SK-N-SH treated with all-trans-retinoic acid at 6 μM for 48 hours (cell line): Measurements from ENCODE around the gene MIS18A.

ENCODE experiments used
- ATAC-seq: fragments of 200-7000 bp; cut with Tn5 transposase; 3 replicates; pipeline ENCODE4 v1.9.1; 2020; ENCODE audit warnings: mild to moderate bottlenecking, moderate library complexity
- ARNTL ChIP-seq: fragments of 450-650 bp; formaldehyde crosslinking; IDR thresholded peaks from 2 replicates; pipeline ENCODE4 v1.5.0; 2020; ENCODE audit warnings: low read depth, mild to moderate bottlenecking, moderate library complexity, borderline replicate concordance
- CREB5 ChIP-seq: fragments of 250-450 bp; sonication (Bioruptor Pico); IDR thresholded peaks from 2 replicates; pipeline ENCODE4 v1.5.1; 2020; ENCODE audit warnings: low read depth, mild to moderate bottlenecking, moderate library complexity
- CSDC2 ChIP-seq: fragments of 250-450 bp; sonication (Bioruptor Pico); IDR thresholded peaks from 2 replicates; pipeline ENCODE4 v1.5.0; 2020; ENCODE audit warnings: mild to moderate bottlenecking, moderate library complexity
- CSRNP3 ChIP-seq: fragments of 250-450 bp; sonication (Bioruptor Pico); IDR thresholded peaks from 2 replicates; pipeline ENCODE4 v1.5.1; 2021; ENCODE audit warnings: mild to moderate bottlenecking, moderate library complexity
- ESRRG ChIP-seq: fragments of 250-450 bp; sonication (Bioruptor Pico); IDR thresholded peaks from 2 replicates; pipeline ENCODE4 v1.6.1; 2021; ENCODE audit warnings: mild to moderate bottlenecking
- GLIS3 ChIP-seq: fragments of 250-450 bp; sonication (Bioruptor Pico); IDR thresholded peaks from 2 replicates; pipeline ENCODE4 v1.5.0; 2020; ENCODE audit warnings: mild to moderate bottlenecking, moderate library complexity
- ISL1 ChIP-seq: fragments of 250-450 bp; sonication (Bioruptor Pico); IDR thresholded peaks from 2 replicates; pipeline ENCODE4 v2.1.2; 2022; ENCODE audit warnings: mild to moderate bottlenecking, moderate library complexity
- OSR1 ChIP-seq: fragments of 250-450 bp; sonication (Bioruptor Pico); IDR thresholded peaks from 2 replicates; pipeline ENCODE4 v1.8.0; 2022; ENCODE audit warnings: moderate library complexity, mild to moderate bottlenecking, inconsistent platforms
- PATZ1 ChIP-seq: fragments of 250-450 bp; sonication (Bioruptor Pico); IDR thresholded peaks from 2 replicates; pipeline ENCODE4 v1.8.0; 2020; ENCODE audit warnings: mild to moderate bottlenecking, moderate library complexity, borderline replicate concordance
- POU6F1 ChIP-seq: fragments of 250-450 bp; sonication (Bioruptor Pico); IDR thresholded peaks from 2 replicates; pipeline ENCODE4 v1.8.0; 2021; ENCODE audit warnings: low read depth, mild to moderate bottlenecking, moderate library complexity, borderline replicate concordance
- PPARA ChIP-seq: fragments of 250-450 bp; sonication (Bioruptor Pico); IDR thresholded peaks from 2 replicates; pipeline ENCODE4 v1.5.0; 2020; ENCODE audit warnings: mild to moderate bottlenecking, borderline replicate concordance
- RARB ChIP-seq: fragments of 250-450 bp; sonication (Bioruptor Pico); IDR thresholded peaks from 2 replicates; pipeline ENCODE4 v1.8.0; 2021; ENCODE audit warnings: mild to moderate bottlenecking, moderate library complexity
- SNAI2 ChIP-seq: fragments of 250-450 bp; sonication (Bioruptor Pico); IDR thresholded peaks from 2 replicates; pipeline ENCODE4 v1.5.0; 2020; ENCODE audit warnings: mild to moderate bottlenecking, moderate library complexity
- TCF4 ChIP-seq: fragments of 250-450 bp; sonication (Bioruptor Pico); IDR thresholded peaks from 2 replicates; pipeline ENCODE4 v1.8.0; 2021; ENCODE audit warnings: mild to moderate bottlenecking, moderate library complexity, borderline replicate concordance
- TOX ChIP-seq: fragments of 250-450 bp; sonication (Bioruptor Pico); IDR thresholded peaks from 2 replicates; pipeline ENCODE4 v1.8.0; 2021; ENCODE audit warnings: mild to moderate bottlenecking, moderate library complexity, borderline replicate concordance
- ZC3H10 ChIP-seq: fragments of 250-450 bp; sonication (Bioruptor Pico); IDR thresholded peaks from 2 replicates; pipeline ENCODE4 v1.5.1; 2021; ENCODE audit warnings: mild to moderate bottlenecking, moderate library complexity
- ZFP3 ChIP-seq: fragments of 250-450 bp; sonication (Bioruptor Pico); IDR thresholded peaks from 2 replicates; pipeline ENCODE4 v1.5.0; 2020; ENCODE audit warnings: mild to moderate bottlenecking, moderate library complexity
- ZFP30 ChIP-seq: fragments of 450-650 bp; formaldehyde crosslinking; IDR thresholded peaks from 2 replicates; pipeline ENCODE4 v1.5.0; 2022; ENCODE audit warnings: mild to moderate bottlenecking, moderate library complexity
- ZNF565 ChIP-seq: fragments of 450-650 bp; formaldehyde crosslinking; conservative IDR thresholded peaks from 2 replicates; pipeline ENCODE4 v1.5.0; 2020; ENCODE audit warnings: low read depth, mild to moderate bottlenecking, moderate library complexity
- ZNF70 ChIP-seq: fragments of 450-650 bp; formaldehyde crosslinking; IDR thresholded peaks from 2 replicates; pipeline ENCODE4 v1.5.0; 2020; ENCODE audit warnings: mild to moderate bottlenecking, moderate library complexity
- ZNF8 ChIP-seq: fragments of 450-650 bp; formaldehyde crosslinking; IDR thresholded peaks from 2 replicates; pipeline ENCODE4 v1.5.0; 2020; ENCODE audit warnings: mild to moderate bottlenecking, moderate library complexity

Gene MIS18A

GRCh38 chr21:32298148-32298559 is 19.3 kb upstream of the MIS18A start:
- ATAC-seq: no peak
- no peak for TF ChIP-seq CREB5 (CRISPR knock-in tag)
- no peak for TF ChIP-seq RARB (CRISPR knock-in tag)
- TF ChIP-seq ZC3H10 (CRISPR knock-in tag): no peak
- TF ChIP-seq PPARA (CRISPR knock-in tag): no peak
- no peak for TF ChIP-seq GLIS3 (CRISPR knock-in tag)
- no peak for TF ChIP-seq TOX
- TF ChIP-seq ZFP3: no peak
- TF ChIP-seq TCF4 (CRISPR knock-in tag): no peak
- TF ChIP-seq ISL1: no peak
- TF ChIP-seq CSRNP3 (CRISPR knock-in tag): no peak
- TF ChIP-seq ZNF70 (CRISPR knock-in tag): no peak
- TF ChIP-seq ZNF8 (CRISPR knock-in tag): no peak
- no peak for TF ChIP-seq OSR1 (CRISPR knock-in tag)
- no peak for TF ChIP-seq CSDC2
- TF ChIP-seq ARNTL (CRISPR knock-in tag): no peak

GRCh38 chr21:32297449-32297848 is 18.6 kb upstream of the MIS18A start:
- TF ChIP-seq RARB (CRISPR knock-in tag) (no peak), ZC3H10 (CRISPR knock-in tag) (no peak), CSDC2 (no peak), ZFP30 (no peak), POU6F1 (CRISPR knock-in tag) (no peak), OSR1 (CRISPR knock-in tag) (no peak), ZNF8 (CRISPR knock-in tag) (no peak), ARNTL (CRISPR knock-in tag) (no peak), CSRNP3 (CRISPR knock-in tag) (no peak), PATZ1 (no peak), ZNF70 (CRISPR knock-in tag) (no peak), ZNF565 (no peak), TCF4 (CRISPR knock-in tag) (no peak), PPARA (CRISPR knock-in tag) (no peak), ZFP3 (no peak)
- no peak for ATAC-seq

- TF ChIP-seq CREB5 (CRISPR knock-in tag): no peak
- TF ChIP-seq RARB (CRISPR knock-in tag): no peak
- no peak for TF ChIP-seq ZFP3
- no peak for TF ChIP-seq ZNF70 (CRISPR knock-in tag)
- no peak for TF ChIP-seq OSR1 (CRISPR knock-in tag)
- TF ChIP-seq POU6F1 (CRISPR knock-in tag): no peak
- no peak for TF ChIP-seq PATZ1
- TF ChIP-seq GLIS3 (CRISPR knock-in tag): no peak
- no peak for TF ChIP-seq ZNF8 (CRISPR knock-in tag)
- no peak for TF ChIP-seq ESRRG
- TF ChIP-seq SNAI2 (CRISPR knock-in tag): no peak
- TF ChIP-seq, all 23 proteins: peak for 0
- no peak for ATAC-seq
These were observed 6.6 kb upstream of the MIS18A start for GRCh38 chr21:32285476-32285875.
